HEK293 (cell line): ENCODE results near the gene ITGA11.

Experiments
- CTCF ChIA-PET: fragments of 350-600 bp; formaldehyde crosslinking; extraction: SDS; loops from one replicate; lab custom pipeline; 2021; ENCODE audit warnings: antibody characterized with exemption; lab: Yijun Ruan, JAX
- POLR2A ChIA-PET: fragments of 300-600 bp; formaldehyde crosslinking; extraction: SDS; loops from one replicate; lab custom pipeline; 2020; ENCODE audit warnings: antibody characterized with exemption, inconsistent platforms; lab: Yijun Ruan, JAX
- H3K27ac ChIP-seq: fragments of 200-500 bp; sonication (Bioruptor generic); 2 replicates; pipeline ENCODE4 v1.5.1; 2014; ENCODE audit warnings: low read depth, low read length, control low read depth, inconsistent platforms; ENCODE audit errors: extremely low read depth
- H3K36me3 ChIP-seq, 2 experiments: fragments of 200-500 bp in 1 of 2; sonication (Bioruptor generic) in 1 of 2; 1 replicate in 1 of 2; 2 replicates in 1 of 2; pipeline ENCODE4 v1.5.1; 2014 to 2017; ENCODE audit warnings: inconsistent platforms in 2 of 2, low read length in 2 of 2; ENCODE audit not compliant: control insufficient read depth in 2 of 2, insufficient read depth in 1 of 2
- H3K4me1 ChIP-seq: fragments of 200-500 bp; sonication (Bioruptor generic); 2 replicates; pipeline ENCODE4 v1.5.1; 2014; ENCODE audit warnings: mild to moderate bottlenecking, low read length, inconsistent platforms; ENCODE audit not compliant: control insufficient read depth, insufficient read depth
- H3K4me3 ChIP-seq: 2 replicates; pipeline ENCODE4 v1.5.1; 2011; ENCODE audit warnings: low read depth, mild to moderate bottlenecking, control low read depth, low read length, moderate library complexity
- H3K9me3 ChIP-seq: fragments of 200-500 bp; sonication (Bioruptor generic); 2 replicates; pipeline ENCODE4 v1.5.1; 2014; ENCODE audit warnings: low read depth, low read length, inconsistent platforms; ENCODE audit not compliant: control insufficient read depth, insufficient read depth
- CTCF ChIP-seq: fragments of 450-650 bp; formaldehyde crosslinking; IDR thresholded peaks from 2 replicates; pipeline ENCODE4 v1.5.1; 2016; ENCODE audit warnings: missing biosample characterization, missing genetic modification characterization
- EGR2 ChIP-seq: fragments of 450-650 bp; formaldehyde crosslinking; IDR thresholded peaks from 2 replicates; pipeline ENCODE4 v1.5.1; 2016; ENCODE audit warnings: low read depth, missing biosample characterization, missing genetic modification characterization
- KLF17 ChIP-seq: fragments of 450-650 bp; formaldehyde crosslinking; IDR thresholded peaks from 2 replicates; pipeline ENCODE4 v1.5.1; 2016; ENCODE audit warnings: missing biosample characterization, missing genetic modification characterization
- OSR2 ChIP-seq: fragments of 450-650 bp; formaldehyde crosslinking; IDR thresholded peaks from 2 replicates; pipeline ENCODE4 v1.5.1; 2016; ENCODE audit warnings: missing biosample characterization, missing genetic modification characterization
- PRDM1 ChIP-seq: fragments of 450-650 bp; formaldehyde crosslinking; IDR thresholded peaks from 2 replicates; pipeline ENCODE4; 2016; ENCODE audit warnings: missing biosample characterization, missing genetic modification characterization
- WT1 ChIP-seq: fragments of 450-650 bp; formaldehyde crosslinking; IDR thresholded peaks from 2 replicates; pipeline ENCODE4 v1.5.1; 2016; ENCODE audit warnings: missing biosample characterization, missing genetic modification characterization
- ZFHX2 ChIP-seq: fragments of 450-650 bp; formaldehyde crosslinking; conservative IDR thresholded peaks from 2 replicates; pipeline ENCODE4 v1.5.1; 2016; ENCODE audit warnings: missing biosample characterization, missing genetic modification characterization
- ZIC2 ChIP-seq: fragments of 450-650 bp; formaldehyde crosslinking; IDR thresholded peaks from 2 replicates; pipeline ENCODE4 v1.5.1; 2016; ENCODE audit warnings: missing biosample characterization, missing genetic modification characterization
- ZNF16 ChIP-seq: fragments of 450-650 bp; formaldehyde crosslinking; IDR thresholded peaks from 2 replicates; pipeline ENCODE4 v1.5.1; 2016; ENCODE audit warnings: low read depth, missing biosample characterization, missing genetic modification characterization
- ZNF2 ChIP-seq: fragments of 450-650 bp; formaldehyde crosslinking; IDR thresholded peaks from 2 replicates; pipeline ENCODE4 v1.5.1; 2016; ENCODE audit warnings: missing biosample characterization, missing genetic modification characterization
- ZNF555 ChIP-seq: fragments of 450-650 bp; formaldehyde crosslinking; conservative IDR thresholded peaks from 2 replicates; pipeline ENCODE4 v1.5.1; 2017; ENCODE audit warnings: missing biosample characterization, mild to moderate bottlenecking, missing genetic modification characterization, inconsistent platforms
- ZNF600 ChIP-seq: fragments of 450-650 bp; formaldehyde crosslinking; IDR thresholded peaks from 2 replicates; pipeline ENCODE4 v1.5.1; 2016; ENCODE audit warnings: missing biosample characterization, missing genetic modification characterization
- ZNF692 ChIP-seq: fragments of 450-650 bp; formaldehyde crosslinking; IDR thresholded peaks from 2 replicates; pipeline ENCODE4 v1.5.1; 2016; ENCODE audit warnings: missing biosample characterization, missing genetic modification characterization

ITGA11 gene

GRCh38 chr15:68317281-68318007 lies 114.5 kb downstream of the ITGA11 start (continued):
- no peak for TF ChIP-seq ZNF692 (tag by site-specific recombination)

GRCh38 chr15:68316061-68316804 lies 115.7 kb downstream of the ITGA11 start:
- Histone ChIP-seq H3K4me1 (no peaks in the 10 kb centered on the region), H3K9me3 (no peaks in the 10 kb centered on the region), H3K27ac (no peak overlapping the region), H3K36me3 (no peaks in the 10 kb centered on the region), H3K4me3 (no peak overlapping the region)
- CTCF ChIA-PET: interaction anchor here (0.6 to 2.7 kb wide), 7 partner anchors 10 to 577 kb away, joined by 3 to 19 read pairs (median 4); no protein-coding TSS in a partner anchor
- POLR2A ChIA-PET: interaction anchor here (0.6 to 1.5 kb wide), 2 partner anchors 38 to 596 kb away, joined by 4 to 5 read pairs; partner anchors contain the start of gene FEM1B
- TF ChIP-seq CTCF (peak; percentile 79), KLF17 (tag by site-specific recombination) (peak; percentile 14; the same call in 1 of the 2 replicates), ZIC2 (tag by site-specific recombination) (no peak), ZFHX2 (tag by site-specific recombination) (peak; percentile 7; the same call in 1 of the 2 replicates), ZNF2 (tag by site-specific recombination) (0 out of 2 replicates have a peak, but pooled peaks have one; percentile 23), OSR2 (tag by site-specific recombination) (no peak), ZNF16 (peak; percentile 93), ZNF600 (peak; percentile 36; the same call in 1 of the 2 replicates)

GRCh38 chr15:68315495-68316031 lies 116.4 kb downstream of the ITGA11 start:
- H3K27ac ChIP-seq: no peak overlapping the region
- POLR2A ChIA-PET: interaction anchor here (1.5 kb wide), 1 partner anchor 38 kb away, joined by 4 read pairs; the partner anchor contains the start of gene FEM1B
- TF ChIP-seq ZFHX2 (tag by site-specific recombination) (peak; percentile 54; the same call in 1 of the 2 replicates), CTCF (0 out of 2 replicates have a peak, but pooled peaks have one; percentile 9), WT1 (tag by site-specific recombination) (peak; percentile 52), PRDM1 (tag by site-specific recombination) (no peak), EGR2 (tag by site-specific recombination) (peak; percentile 21; the same call in 1 of the 2 replicates), ZNF555 (tag by site-specific recombination) (no peak), ZIC2 (tag by site-specific recombination) (peak; percentile 86)
- no peak overlapping the region for H3K4me3 ChIP-seq
- CTCF ChIA-PET: interaction anchor here (0.6 to 2.7 kb wide), 6 partner anchors 9 to 578 kb away, joined by 3 to 19 read pairs (median 4); no protein-coding TSS in a partner anchor
- no peaks in the 10 kb centered on the region for H3K9me3 ChIP-seq
- H3K36me3 ChIP-seq: no peaks in the 10 kb centered on the region
- no peaks in the 10 kb centered on the region for H3K4me1 ChIP-seq
